ENCODE results near the gene HOXD9.

DNA sequence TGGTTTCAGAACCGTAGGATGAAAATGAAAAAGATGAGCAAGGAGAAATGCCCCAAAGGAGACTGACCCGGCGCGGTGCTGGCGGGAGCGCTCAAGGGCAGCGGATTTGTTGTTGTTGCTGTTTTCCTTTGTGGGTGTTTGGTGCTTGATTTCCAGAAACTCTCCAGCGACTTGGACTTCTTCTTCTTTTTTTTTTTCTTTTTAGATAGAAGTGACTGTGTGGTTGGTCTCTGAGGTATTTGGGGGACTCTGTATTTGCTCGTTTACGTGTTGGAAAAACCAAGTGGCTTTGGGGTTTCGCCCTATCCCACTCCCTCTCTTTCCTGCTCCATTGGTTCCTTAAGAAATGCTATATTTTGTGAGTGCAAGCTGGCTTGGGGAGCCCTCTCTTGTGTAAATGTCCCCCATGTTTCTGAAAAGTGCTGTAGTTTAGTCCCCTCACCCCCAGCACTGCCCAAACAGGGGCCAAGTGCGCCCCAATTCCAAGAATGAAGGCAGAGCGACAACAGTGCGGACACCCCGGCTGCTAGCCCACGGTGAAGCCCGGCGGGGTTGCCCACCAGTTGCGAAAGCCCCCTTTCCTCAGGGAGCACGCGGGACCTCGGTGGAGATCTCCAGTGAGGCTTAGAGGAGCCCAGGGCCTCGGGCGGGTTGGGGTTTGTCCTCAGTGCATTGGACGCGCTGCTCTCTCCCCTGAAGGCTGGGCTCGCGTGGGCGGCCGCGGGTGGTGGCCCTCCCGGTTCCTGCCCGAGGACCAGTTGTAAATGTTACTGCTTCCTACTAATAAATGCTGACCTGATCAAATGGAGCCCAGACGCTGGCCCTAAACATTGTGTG, 1.8 kb downstream of the HOXD9 start:
- TF ChIP-seq POLR2A (IDR thresholded peaks at IDR 0.05) = no peak
- TF ChIP-seq POLR2AphosphoS5 (IDR thresholded peaks at IDR 0.05) = no peak
